HepG2 (cell line): Measurements from ENCODE around the gene USB1. TPM values are rescaled to one million over a fixed set of nuclear protein-coding genes. Genes with fewer than 3 reads are reported as not detected.

Source experiments
- AKAP8 ChIP-seq: sonication (generic); formaldehyde crosslinking; IDR thresholded peaks from 2 replicates; pipeline ENCODE4 v1.5.1; 2020; ENCODE audit warnings: mild to moderate bottlenecking, missing genetic modification reagents
- BRD4 ChIP-seq: sonication (generic); formaldehyde crosslinking; IDR thresholded peaks from 2 replicates; pipeline ENCODE4 v1.4.0; 2020; ENCODE audit warnings: missing genetic modification reagents
- GLMP ChIP-seq: sonication (generic); formaldehyde crosslinking; IDR thresholded peaks from 2 replicates; pipeline ENCODE4 v1.9.0; 2021; ENCODE audit warnings: missing genetic modification reagents, mild to moderate bottlenecking, borderline replicate concordance
- HNF4A ChIP-seq: sonication (generic); formaldehyde crosslinking; IDR thresholded peaks from 2 replicates; pipeline ENCODE4 v1.4.0; 2020; ENCODE audit warnings: missing genetic modification reagents
- MAZ ChIP-seq, 2 experiments: sonication (generic) in 1 of 2; formaldehyde crosslinking in 1 of 2; IDR thresholded peaks; 2 replicates each; pipeline versions ENCODE4 v1.5.0 to v1.6.1; 2012 to 2020; ENCODE audit warnings: low read depth in 2 of 2, mild to moderate bottlenecking in 2 of 2, borderline replicate concordance in 1 of 2, improper control_type of control experiment in 1 of 2, low read length in 1 of 2, missing genetic modification reagents in 1 of 2, moderate library complexity in 1 of 2
- NFAT5 ChIP-seq: sonication (generic); formaldehyde crosslinking; IDR thresholded peaks from 2 replicates; pipeline ENCODE4 v1.4.0; 2020; ENCODE audit warnings: missing genetic modification reagents
- NFIC ChIP-seq: IDR thresholded peaks from 2 replicates; pipeline ENCODE4 v1.6.1; 2012; ENCODE audit warnings: mild to moderate bottlenecking, low read length, inconsistent platforms
- PHF5A ChIP-seq: IDR thresholded peaks from one replicate; pipeline ENCODE4 v1.6.1; 2018; ENCODE audit warnings: low read depth, missing genetic modification reagents; ENCODE audit not compliant: unreplicated experiment
- PRMT3 ChIP-seq: sonication (generic); formaldehyde crosslinking; IDR thresholded peaks from 2 replicates; pipeline ENCODE4 v1.8.1; 2022; ENCODE audit warnings: low read depth, mild to moderate bottlenecking, moderate library complexity, missing genetic modification reagents, borderline replicate concordance
- SOX5 ChIP-seq: IDR thresholded peaks from 2 replicates; pipeline ENCODE4 v1.6.1; 2016; ENCODE audit warnings: borderline replicate concordance
- SP5 ChIP-seq: IDR thresholded peaks from 2 replicates; pipeline ENCODE4 v1.6.1; 2016; ENCODE audit warnings: low read depth, borderline replicate concordance
- TEAD3 ChIP-seq: optimal IDR thresholded peaks from 2 replicates; pipeline ENCODE3; 2016; ENCODE audit warnings: borderline replicate concordance
- TOPORS ChIP-seq: sonication (generic); formaldehyde crosslinking; IDR thresholded peaks from 2 replicates; pipeline ENCODE4 v1.8.0; 2023; ENCODE audit warnings: mild to moderate bottlenecking, missing genetic modification reagents
- ZBTB33 ChIP-seq: sonication (generic); formaldehyde crosslinking; IDR thresholded peaks from 2 replicates; pipeline ENCODE4 v1.4.0; 2020; ENCODE audit warnings: missing genetic modification reagents
- ZBTB7B ChIP-seq: sonication (generic); formaldehyde crosslinking; IDR thresholded peaks from 2 replicates; pipeline ENCODE4 v1.4.0; 2020; ENCODE audit warnings: missing genetic modification reagents
- ZC3H4 ChIP-seq: sonication (generic); formaldehyde crosslinking; IDR thresholded peaks from 2 replicates; pipeline ENCODE4 v1.4.0; 2020; ENCODE audit warnings: missing genetic modification reagents, borderline replicate concordance
- ZKSCAN5 ChIP-seq: sonication (generic); formaldehyde crosslinking; IDR thresholded peaks from 2 replicates; pipeline ENCODE4 v1.5.1; 2020; ENCODE audit warnings: mild to moderate bottlenecking, missing genetic modification reagents
- ZNF230 ChIP-seq: sonication (generic); formaldehyde crosslinking; IDR thresholded peaks from 2 replicates; pipeline ENCODE4 v1.4.0; 2020; ENCODE audit warnings: mild to moderate bottlenecking, missing genetic modification reagents
- ZNF256 ChIP-seq: sonication (generic); formaldehyde crosslinking; conservative IDR thresholded peaks from 2 replicates; pipeline ENCODE4 v1.4.0; 2020; ENCODE audit warnings: missing genetic modification reagents
- ZNF326 ChIP-seq: sonication (generic); formaldehyde crosslinking; IDR thresholded peaks from 2 replicates; pipeline ENCODE4 v1.4.0; 2020; ENCODE audit warnings: missing genetic modification reagents, borderline replicate concordance
- polyA plus RNA-seq, 8 experiments: library from polyadenylated mRNA; depleted of rRNA in 3 of 8; stranded (reverse) in 7 of 8; unstranded in 1 of 8; fragments of >200 nt; fragmentation: Illumina TruSeq in 4 of 8; extraction: Trizol in 4 of 8; gene quantifications; 2 replicates each; pipeline versions ENCODE4 v1.2.1 to v1.2.3, GENCODE V29; 2011 to 2016; ENCODE audit warnings: low read depth in 4 of 8, missing spikeins in 1 of 8, mixed read lengths in 1 of 8; ENCODE audit not compliant: insufficient read depth in 1 of 8
- total RNA-seq, 5 experiments: library from RNA; depleted of rRNA; stranded (reverse); fragments of >200 nt; fragmentation: Illumina TruSeq; extraction: Trizol; gene quantifications; 2 replicates each; pipeline ENCODE4 v1.2.3, GENCODE V29; 2016; ENCODE audit warnings: low read depth in 1 of 5
- TF ChIP-seq, protein P1 (sequence below): IDR thresholded peaks from 2 replicates; pipeline ENCODE4 v1.6.1; 2012; ENCODE audit warnings: inconsistent platforms

Gene USB1
- total and polyA plus RNA-seq, 2 of the 13 experiments (the other 11 are each of a cell fraction or from before 2014, with no cell fraction given) = 16.7 to 65.4 TPM

GRCh38 chr16:58024486-58025350 is 23.5 kb downstream of the USB1 start (continued):
- TF ChIP-seq PHF5A (CRISPR knock-in tag) (peak; percentile 70), ZC3H4 (CRISPR knock-in tag) (0 out of 2 replicates have a peak, but pooled peaks have one; percentile 52), ZBTB7B (CRISPR knock-in tag) (peak; percentile 40; the same call in 1 of the 2 replicates), TOPORS (CRISPR knock-in tag) (peak; percentile 38; the same call in 1 of the 2 replicates), GLMP (CRISPR knock-in tag) (no peak), ZBTB33 (CRISPR knock-in tag) (no peak), NFAT5 (CRISPR knock-in tag) (no peak; the same call in 1 of the 2 replicates), TEAD3 (CRISPR knock-in tag) (no peak), HNF4A (CRISPR knock-in tag) (peak; percentile 97), SP5 (CRISPR knock-in tag) (peak; percentile 97), NFIC (peak; percentile 67; the same call in 1 of the 2 replicates), AKAP8 (CRISPR knock-in tag) (peak; percentile 43; the same call in 1 of the 2 replicates), PRMT3 (CRISPR knock-in tag) (peak; percentile 94), BRD4 (CRISPR knock-in tag) (peak; percentile 26), ZNF256 (CRISPR knock-in tag) (no peak), SOX5 (CRISPR knock-in tag) (peak; percentile 53; the same call in 1 of the 2 replicates), ZNF326 (CRISPR knock-in tag) (no peak), ZKSCAN5 (no peak), MAZ (IDR thresholded peaks at IDR 0.05; ENCODE audit: borderline replicate concordance, low read depth, low read length) (peak; percentile 74; the same call in 1 of the 2 replicates), MAZ (CRISPR knock-in tag; IDR thresholded peaks at IDR 0.05; ENCODE audit: low read depth) (peak; percentile 63), ZNF230 (CRISPR knock-in tag) (peak; percentile 91)
- TF ChIP-seq, protein P1, sequence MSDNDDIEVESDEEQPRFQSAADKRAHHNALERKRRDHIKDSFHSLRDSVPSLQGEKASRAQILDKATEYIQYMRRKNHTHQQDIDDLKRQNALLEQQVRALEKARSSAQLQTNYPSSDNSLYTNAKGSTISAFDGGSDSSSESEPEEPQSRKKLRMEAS = peak; percentile 94
